H1 (cell line): ENCODE results near the gene ASIP. TPM values are rescaled to one million over a fixed set of nuclear protein-coding genes. Genes with fewer than 3 reads are reported as not detected.

Experiments used
- CTCF ChIA-PET: fragments of 300-600 bp; sonication (Branson Sonifier 250); formaldehyde crosslinking; loops from one replicate; lab custom pipeline; 2021; ENCODE audit not compliant: partially characterized antibody; lab: Charles Lee
- POLR2A ChIA-PET: fragments of 300-600 bp; sonication (Branson Sonifier 250); formaldehyde crosslinking; loops from one replicate; lab custom pipeline; 2021; ENCODE audit warnings: inconsistent platforms; ENCODE audit not compliant: partially characterized antibody; lab: Charles Lee
- DNase-seq, 2 experiments: peaks; one replicate each; pipeline versions ENCODE4 v3.0.0 to v3.0.0-alpha.2; 2010 to 2022; ENCODE audit warnings: low spot score in 2 of 2, low read depth in 1 of 2, mixed read lengths in 1 of 2
- FAIRE-seq: peaks from 2 replicates; lab custom pipeline; 2011; peaks lifted over from hg19 to GRCh38; lab: Jason Lieb, UNC
- H2AFZ ChIP-seq: 2 replicates; pipeline ENCODE4 v1.8.1; 2012; ENCODE audit warnings: low read length, inconsistent platforms
- H2AK5ac ChIP-seq: 2 replicates; pipeline ENCODE4 v1.6.1; 2013; ENCODE audit warnings: low read depth, low read length
- H2BK120ac ChIP-seq: replicated peaks from 2 replicates; pipeline ENCODE3; 2013; ENCODE audit warnings: low read depth, low read length, inconsistent platforms
- H2BK12ac ChIP-seq: 2 replicates; pipeline ENCODE4 v1.6.1; 2013; ENCODE audit warnings: low read depth, low read length
- H2BK15ac ChIP-seq: 2 replicates; pipeline ENCODE4 v1.6.1; 2013; ENCODE audit warnings: low read length
- H2BK20ac ChIP-seq: 2 replicates; pipeline ENCODE4 v1.6.1; 2013; ENCODE audit warnings: low read length
- H2BK5ac ChIP-seq: 2 replicates; pipeline ENCODE4 v1.6.1; 2013; ENCODE audit warnings: low read depth, low read length
- H3K14ac ChIP-seq: 2 replicates; pipeline ENCODE4 v1.6.1; 2013; ENCODE audit warnings: inconsistent platforms; ENCODE audit not compliant: insufficient read length
- H3K18ac ChIP-seq: 2 replicates; pipeline ENCODE4 v1.6.1; 2013; ENCODE audit warnings: low read length; ENCODE audit errors: extremely low read depth
- H3K23ac ChIP-seq: 2 replicates; pipeline ENCODE4 v1.6.1; 2013; ENCODE audit warnings: inconsistent platforms; ENCODE audit not compliant: insufficient read length
- H3K23me2 ChIP-seq: 2 replicates; pipeline ENCODE4 v1.6.1; 2013; ENCODE audit warnings: low read depth, low read length
- H3K27ac ChIP-seq: 2 replicates; pipeline ENCODE4 v1.6.1; 2011; ENCODE audit warnings: low read depth, low read length, inconsistent platforms
- H3K27me3 ChIP-seq, 4 experiments: replicated peaks in 1 of 4; 1 replicate in 1 of 4; 2 replicates in 3 of 4; pipeline versions ENCODE4 v1.6.1 to v1.8.1; 2011 to 2013; ENCODE audit warnings: low read length in 3 of 4, mild to moderate bottlenecking in 3 of 4, inconsistent platforms in 2 of 4, mixed read lengths in 2 of 4, moderate library complexity in 1 of 4; ENCODE audit not compliant: control insufficient read depth in 3 of 4, insufficient read depth in 3 of 4; ENCODE audit errors: extremely low read depth in 1 of 4
- H3K36me3 ChIP-seq, 4 experiments: 2 replicates each; pipeline versions ENCODE4 v1.6.1 to v1.8.1; 2011 to 2013; ENCODE audit warnings: mild to moderate bottlenecking in 4 of 4, low read length in 3 of 4, moderate library complexity in 2 of 4, control low read depth in 1 of 4, inconsistent platforms in 1 of 4; ENCODE audit not compliant: insufficient read depth in 4 of 4, control insufficient read depth in 2 of 4
- H3K4ac ChIP-seq: replicated peaks from 2 replicates; pipeline ENCODE3; 2013; ENCODE audit warnings: low read length, low read depth, mixed read lengths, inconsistent platforms; ENCODE audit not compliant: insufficient read length
- H3K4me1 ChIP-seq, 4 experiments: replicated peaks in 1 of 4; 1 replicate in 1 of 4; 2 replicates in 3 of 4; pipeline versions ENCODE4 v1.6.1 to v1.8.1; 2011 to 2013; ENCODE audit warnings: low read length in 3 of 4, inconsistent platforms in 2 of 4, mixed read lengths in 1 of 4; ENCODE audit not compliant: insufficient read depth in 4 of 4, control insufficient read depth in 3 of 4
- H3K4me2 ChIP-seq, 2 experiments: 2 replicates each; pipeline versions ENCODE4 v1.6.1 to v1.8.1; 2011 to 2013; ENCODE audit warnings: low read depth in 2 of 2, low read length in 2 of 2, control low read depth in 1 of 2, inconsistent platforms in 1 of 2, mild to moderate bottlenecking in 1 of 2; ENCODE audit not compliant: insufficient read depth in 1 of 2
- H3K4me3 ChIP-seq, 4 experiments: fragments of 200-600, 300-600 bp in 1 of 4; sonication (generic), shearing (Covaris generic), sonication (Bioruptor Twin) in 1 of 4; 2 replicates each; pipeline versions ENCODE4 v1.5.1 to v1.8.1; 2011 to 2016; ENCODE audit warnings: low read length in 4 of 4, low read depth in 3 of 4, control low read depth in 2 of 4, inconsistent platforms in 2 of 4, mild to moderate bottlenecking in 2 of 4, mixed read lengths in 1 of 4, moderate library complexity in 1 of 4; ENCODE audit not compliant: insufficient read depth in 2 of 4; ENCODE audit errors: extremely low read depth in 1 of 4
- H3K56ac ChIP-seq: replicated peaks from 2 replicates; pipeline ENCODE3; 2013; ENCODE audit warnings: low read depth, mild to moderate bottlenecking, mixed read lengths, low read length, inconsistent platforms; ENCODE audit not compliant: insufficient read length
- H3K79me1 ChIP-seq: 2 replicates; pipeline ENCODE4 v1.6.1; 2013; ENCODE audit warnings: low read depth, low read length, control low read depth
- H3K79me2 ChIP-seq, 2 experiments: 2 replicates each; pipeline versions ENCODE4 v1.6.1 to v1.8.1; 2012 to 2013; ENCODE audit warnings: low read length in 2 of 2, mild to moderate bottlenecking in 2 of 2, inconsistent platforms in 1 of 2; ENCODE audit not compliant: insufficient read depth in 2 of 2, control insufficient read depth in 1 of 2
- H3K9ac ChIP-seq, 4 experiments: replicated peaks in 1 of 4; 1 replicate in 1 of 4; 2 replicates in 3 of 4; pipeline versions ENCODE4 v1.6.1 to v1.8.1; 2011 to 2013; ENCODE audit warnings: low read depth in 3 of 4, low read length in 3 of 4, control low read depth in 2 of 4, mild to moderate bottlenecking in 2 of 4, moderate library complexity in 2 of 4, inconsistent platforms in 1 of 4; ENCODE audit errors: extremely low read depth in 1 of 4
- H3K9me3 ChIP-seq, 2 experiments: 2 replicates each; pipeline versions ENCODE4 v1.6.1 to v1.8.1; 2012 to 2013; ENCODE audit warnings: mild to moderate bottlenecking in 2 of 2, moderate library complexity in 2 of 2, control low read depth in 1 of 2, inconsistent platforms in 1 of 2, low read depth in 1 of 2, low read length in 1 of 2, mixed read lengths in 1 of 2; ENCODE audit not compliant: insufficient read depth in 2 of 2
- H4K20me1 ChIP-seq, 2 experiments: replicated peaks in 1 of 2; 2 replicates each; pipeline versions ENCODE3 to v1.8.1; 2011 to 2013; ENCODE audit warnings: inconsistent platforms in 2 of 2, low read length in 2 of 2, mild to moderate bottlenecking in 1 of 2; ENCODE audit not compliant: insufficient read depth in 2 of 2, control insufficient read depth in 1 of 2
- H4K5ac ChIP-seq: 2 replicates; pipeline ENCODE4 v1.6.1; 2013; ENCODE audit warnings: low read length, low read depth, mixed read lengths, inconsistent platforms; ENCODE audit not compliant: insufficient read length
- H4K8ac ChIP-seq: 2 replicates; pipeline ENCODE4 v1.8.0; 2013; ENCODE audit warnings: mild to moderate bottlenecking, moderate library complexity, low read length, inconsistent platforms; ENCODE audit not compliant: insufficient read depth; ENCODE audit errors: extremely low read depth
- H4K91ac ChIP-seq: replicated peaks from 2 replicates; pipeline ENCODE3; 2013; ENCODE audit warnings: low read length, mixed read lengths, inconsistent platforms; ENCODE audit not compliant: insufficient read length
- ASH2L ChIP-seq: fragments of 200-600, 300-600 bp; sonication (generic); IDR thresholded peaks from one replicate; pipeline ENCODE4 v1.7.1; 2017; ENCODE audit warnings: low read length
- ATF2 ChIP-seq: IDR thresholded peaks from 2 replicates; pipeline ENCODE4 v1.6.1; 2012; ENCODE audit warnings: low read length, inconsistent platforms
- ATF3 ChIP-seq: IDR thresholded peaks from 2 replicates; pipeline ENCODE4 v1.6.1; 2011; ENCODE audit warnings: low read depth, mild to moderate bottlenecking, low read length; ENCODE audit not compliant: insufficient read depth
- BCL11A ChIP-seq, 2 experiments: IDR thresholded peaks; one replicate each; pipeline ENCODE4 v1.6.1; 2011; ENCODE audit warnings: low read depth in 2 of 2, low read length in 2 of 2, mild to moderate bottlenecking in 2 of 2
- CHD1 ChIP-seq: IDR thresholded peaks from 2 replicates; pipeline ENCODE4 v1.6.1; 2012; ENCODE audit warnings: low read depth, low read length, improper control_type of control experiment
- CHD2 ChIP-seq: IDR thresholded peaks from 2 replicates; pipeline ENCODE4 v1.6.1; 2012; ENCODE audit warnings: low read length, improper control_type of control experiment
- CREB1 ChIP-seq: IDR thresholded peaks from 2 replicates; pipeline ENCODE4 v1.6.1; 2012; ENCODE audit warnings: inconsistent platforms
- MAX ChIP-seq: IDR thresholded peaks from 2 replicates; pipeline ENCODE4 v1.6.1; 2012; ENCODE audit warnings: inconsistent platforms
- POLR2A ChIP-seq, 2 experiments: IDR thresholded peaks; 1 replicate in 1 of 2; 2 replicates in 1 of 2; pipeline ENCODE4 v1.6.1; 2011; ENCODE audit warnings: low read depth in 2 of 2, low read length in 2 of 2, mild to moderate bottlenecking in 2 of 2; ENCODE audit errors: control extremely low read depth in 1 of 2
- SIRT6 ChIP-seq: IDR thresholded peaks from one replicate; pipeline ENCODE4 v1.7.1; 2012; ENCODE audit warnings: low read length, inconsistent platforms
- SP2 ChIP-seq: IDR thresholded peaks from 2 replicates; pipeline ENCODE4 v1.6.1; 2012; ENCODE audit warnings: mild to moderate bottlenecking, low read length, inconsistent platforms
- USF2 ChIP-seq: IDR thresholded peaks from 2 replicates; pipeline ENCODE4 v1.6.1; 2011; ENCODE audit warnings: low read length, improper control_type of control experiment
- WGBS, 2 experiments: shearing (Covaris generic) in 1 of 2; methylation state at CpG; one replicate each; pipeline versions ENCODE4 v1.1.6 to v1.1.7; 2013 to 2015; ENCODE audit warnings: low lambda C conversion rate in 2 of 2, mixed read lengths in 2 of 2, inconsistent platforms in 1 of 2, low coverage in 1 of 2, missing lambda C conversion rate in 1 of 2; ENCODE audit not compliant: insufficient replicate concordance in 2 of 2, insufficient coverage in 1 of 2, insufficient read length in 1 of 2; ENCODE audit errors: extremely low coverage in 1 of 2, missing lambda C conversion rate in 1 of 2; 5-methylcytosine and 5-hydroxymethylcytosine counted together
- polyA plus RNA-seq, 7 experiments: library from polyadenylated mRNA; depleted of rRNA in 3 of 7; stranded (reverse) in 5 of 7; unstranded in 2 of 7; fragments of >200 nt in 5 of 7; fragments of 200-250 nt in 2 of 7; gene quantifications; 1 replicate in 5 of 7; 2 replicates in 1 of 7; 4 replicates in 1 of 7; pipeline versions ENCODE4 v1.2.1 to v1.2.3, GENCODE V29; 2011 to 2013; ENCODE audit warnings: missing spikeins in 2 of 7, mixed read lengths in 2 of 7
- total RNA-seq: library from RNA; stranded (reverse); fragmentation: NEBNext Ultra II Directional; extraction: Animal tissue kit (Norgen Biotek cat#: 25700); gene quantifications from 2 replicates; pipeline ENCODE4 v1.2.1, GENCODE V29; 2021

The ASIP gene
- total and polyA plus RNA-seq, 2 of the 8 experiments (the other 6 are each of a cell fraction or from before 2014, with no cell fraction given) = not detected

- H4K8ac ChIP-seq = no peak overlapping the region
- ChIA-PET POLR2A (no interaction called here), CTCF (no interaction called here)
- H4K91ac ChIP-seq = no peak overlapping the region
- H3K9me3 ChIP-seq = no peaks in the 10 kb centered on the region; a peak in 1 of 4 replicates
- H3K27me3 ChIP-seq = peaks cover 0 to 22% (median 4%) of the 10 kb centered on the region in 4 experiments; a peak in 2 of 7 replicates
- H2BK15ac ChIP-seq = no peak overlapping the region
- H3K4me1 ChIP-seq = no peaks in the 10 kb centered on the region
- H3K14ac ChIP-seq = no peak overlapping the region
- no peak overlapping the region for H3K4me2 ChIP-seq
- H2AK5ac ChIP-seq = no peak overlapping the region
- no peak overlapping the region for H2BK5ac ChIP-seq
- no peak overlapping the region for H3K9ac ChIP-seq
- FAIRE-seq = no peak
- no peaks in the 10 kb centered on the region for H3K79me1 ChIP-seq
- no peak overlapping the region for H3K56ac ChIP-seq
- no peak for DNase-seq
- H4K5ac ChIP-seq = no peak overlapping the region
- H2AFZ ChIP-seq = no peak overlapping the region
- no peak overlapping the region for H3K27ac ChIP-seq
- H3K36me3 ChIP-seq = no peaks in the 10 kb centered on the region
- no peak overlapping the region for H3K4ac ChIP-seq
- peaks cover 3% of the 10 kb centered on the region; the same call in 1 of the 2 replicates for H3K23me2 ChIP-seq
- H3K18ac ChIP-seq = no peak overlapping the region
- H2BK20ac ChIP-seq = no peak overlapping the region
- no peak overlapping the region for H2BK120ac ChIP-seq
- H3K23ac ChIP-seq = no peak overlapping the region
- H3K79me2 ChIP-seq = no peaks in the 10 kb centered on the region
- H2BK12ac ChIP-seq = no peak overlapping the region
- H4K20me1 ChIP-seq = no peaks in the 10 kb centered on the region
- H3K4me3 ChIP-seq = no peak overlapping the region
- WGBS, 2 experiments = 84% methylated on average over 2 of the region's 2 CpGs; no CpG with 5 or more reads in 1 of the 2 experiments
- TF ChIP-seq ATF2 (no peak), BCL11A (IDR thresholded peaks at IDR 0.05; ENCODE audit: low read depth in 2 of 2, low read length in 2 of 2) (no peak), CHD2 (no peak), MAX (no peak), CHD1 (no peak), SP2 (no peak), ATF3 (no peak), ASH2L (no peak), POLR2A (IDR thresholded peaks at IDR 0.05; ENCODE audit: control extremely low read depth in 1 of 2, low read depth in 2 of 2, low read length in 2 of 2) (no peak), SIRT6 (no peak), USF2 (no peak), CREB1 (no peak)
Observed at GRCh38 chr20:34213213-34213612, 28.0 kb upstream of the ASIP start.
